GM12878 (cell line): ENCODE measurements around the gene ACTG1. TPM values are rescaled to one million over a fixed set of nuclear protein-coding genes. Genes with fewer than 3 reads are reported as not detected.

ENCODE experiments used
- ATAC-seq: fragments of 200-7000 bp; cut with Tn5 transposase; 3 replicates; pipeline ENCODE4 v1.9.1; 2020; ENCODE audit warnings: mild to moderate bottlenecking, moderate library complexity
- Bru-seq: library from RNA; stranded (reverse); fragments of 400-500 nt; gene quantifications from one replicate; lab custom pipeline; 2021; lab: Mats Ljungman, UMichigan
- BruChase-seq, 2 experiments: library from RNA; stranded (reverse); fragments of 400-500 nt; gene quantifications; one replicate each; lab custom pipeline; 2021; lab: Mats Ljungman, UMichigan
- BruUV-seq: library from RNA; stranded (reverse); fragments of 400-500 nt; replicated peaks from 2 replicates; lab custom pipeline; 2021; lab: Mats Ljungman, UMichigan
- CTCF ChIA-PET: fragments of 300-600 bp; sonication (Branson Sonifier 250); formaldehyde crosslinking; extraction: SDS; loops from one replicate; lab custom pipeline; 2021; ENCODE audit warnings: inconsistent platforms; lab: Yijun Ruan, JAX
- POLR2A ChIA-PET: fragments of 350-600 bp; formaldehyde crosslinking; extraction: SDS; loops from one replicate; lab custom pipeline; 2021; ENCODE audit warnings: inconsistent platforms; lab: Charles Lee
- RAD21 ChIA-PET: fragments of 300-600 bp; sonication (Branson Sonifier 250); formaldehyde crosslinking; loops from one replicate; lab custom pipeline; 2023; ENCODE audit warnings: antibody characterized with exemption; ENCODE audit not compliant: unreplicated experiment; lab: Charles Lee
- SMC1A ChIA-PET: fragments of 300-600 bp; sonication (Branson Sonifier 250); formaldehyde crosslinking; loops from one replicate; lab custom pipeline; 2023; ENCODE audit not compliant: unreplicated experiment, uncharacterized antibody; lab: Charles Lee
- DNase-seq: peaks from one replicate; pipeline ENCODE4 v3.0.0-alpha.2; 2011; ENCODE audit warnings: low read depth, low spot score
- FAIRE-seq: peaks from 3 replicates; lab custom pipeline; 2011; peaks lifted over from hg19 to GRCh38; lab: Jason Lieb, UNC
- H2AFZ ChIP-seq: 2 replicates; pipeline ENCODE4 v1.6.0; 2011; ENCODE audit warnings: low read depth, low read length, control low read depth; ENCODE audit not compliant: control insufficient read depth
- H3K27ac ChIP-seq: 2 replicates; pipeline ENCODE4 v1.5.1; 2011; ENCODE audit warnings: control low read depth; ENCODE audit not compliant: control insufficient read depth, insufficient read depth
- H3K27me3 ChIP-seq, 2 experiments: replicated peaks in 1 of 2; 2 replicates each; pipeline versions ENCODE4 v1.6.0 to v1.6.1; 2011; ENCODE audit warnings: low read length in 1 of 2; ENCODE audit not compliant: control insufficient read depth in 2 of 2, insufficient read depth in 2 of 2
- H3K36me3 ChIP-seq, 2 experiments: 2 replicates each; pipeline ENCODE4 v1.5.1; 2011; ENCODE audit warnings: low read length in 1 of 2; ENCODE audit not compliant: control insufficient read depth in 2 of 2, insufficient read depth in 2 of 2
- H3K4me1 ChIP-seq: 2 replicates; pipeline ENCODE4 v1.6.1; 2011; ENCODE audit warnings: mild to moderate bottlenecking, low read length, moderate library complexity, mixed read lengths; ENCODE audit not compliant: control insufficient read depth, insufficient read depth
- H3K4me2 ChIP-seq: 2 replicates; pipeline ENCODE4 v1.6.0; 2011; ENCODE audit warnings: control low read depth; ENCODE audit not compliant: control insufficient read depth, insufficient read depth
- H3K4me3 ChIP-seq: fragments of 200-600 bp; sonication (generic); 2 replicates; pipeline ENCODE4 v1.5.1; 2016
- H3K79me2 ChIP-seq: 2 replicates; pipeline ENCODE4 v1.6.0; 2011; ENCODE audit warnings: low read length; ENCODE audit not compliant: control insufficient read depth, insufficient read depth
- H3K9ac ChIP-seq: 2 replicates; pipeline ENCODE4 v1.8.0; 2011; ENCODE audit warnings: low read length, control low read depth, mixed read lengths; ENCODE audit not compliant: control insufficient read depth, insufficient read depth
- H3K9me3 ChIP-seq: replicated peaks from 3 replicates; pipeline ENCODE4 v1.5.1; 2011; ENCODE audit warnings: mild to moderate bottlenecking, low read length; ENCODE audit not compliant: control insufficient read depth, insufficient read depth
- H4K20me1 ChIP-seq: 2 replicates; pipeline ENCODE4 v1.6.0; 2011; ENCODE audit not compliant: control insufficient read depth, insufficient read depth
- EZH2 ChIP-seq: IDR thresholded peaks from 2 replicates; pipeline ENCODE4 v1.6.1; 2012; ENCODE audit warnings: low read depth, mild to moderate bottlenecking, control low read depth, inconsistent platforms, low read length, borderline replicate concordance; ENCODE audit not compliant: control insufficient read depth
- FOS ChIP-seq: IDR thresholded peaks from 3 replicates; pipeline ENCODE4 v1.6.1; 2011; ENCODE audit warnings: borderline replicate concordance; ENCODE audit not compliant: insufficient read length; ENCODE audit errors: extremely low read depth
- IKZF1 ChIP-seq: fragments of 450-650 bp; conservative IDR thresholded peaks from 2 replicates; pipeline ENCODE4 v1.6.1; 2017; ENCODE audit warnings: antibody characterized with exemption, mild to moderate bottlenecking
- KLF5 ChIP-seq: fragments of 450-650 bp; IDR thresholded peaks from 2 replicates; pipeline ENCODE4 v1.6.1; 2014; ENCODE audit warnings: mild to moderate bottlenecking; ENCODE audit not compliant: partially characterized antibody
- MYB ChIP-seq: fragments of 150-350 bp; IDR thresholded peaks from 2 replicates; pipeline ENCODE4 v1.6.1; 2014; ENCODE audit warnings: mild to moderate bottlenecking, low read depth, low read length, borderline replicate concordance
- NFYA ChIP-seq: IDR thresholded peaks from 2 replicates; pipeline ENCODE4 v1.6.1; 2011; ENCODE audit warnings: low read depth, mild to moderate bottlenecking, low read length, improper control_type of control experiment, borderline replicate concordance
- USF2 ChIP-seq: IDR thresholded peaks from 2 replicates; pipeline ENCODE4 v1.6.1; 2011; ENCODE audit warnings: low read depth, low read length, improper control_type of control experiment, borderline replicate concordance
- ZBTB33 ChIP-seq: fragments of 450-650 bp; IDR thresholded peaks from 2 replicates; pipeline ENCODE4 v1.6.1; 2017; ENCODE audit warnings: mild to moderate bottlenecking
- WGBS: methylation state at CpG from one replicate; pipeline ENCODE4 v1.1.6; 2016; ENCODE audit warnings: low lambda C conversion rate; ENCODE audit not compliant: insufficient replicate concordance, insufficient coverage; ENCODE audit errors: missing lambda C conversion rate; 5-methylcytosine and 5-hydroxymethylcytosine counted together
- in situ Hi-C: fragments of 300-500 bp; cut with MboI; formaldehyde crosslinking; loops from 9 replicates; pipeline ENCODE4 v1.14.3; 2018; ENCODE audit warnings: mixed read lengths
- intact Hi-C: fragments of 100-400 bp; cut with micrococcal nuclease; formaldehyde crosslinking; loops from one replicate; pipeline ENCODE4 v1.14.2; 2022; ENCODE audit not compliant: unreplicated experiment
- long read RNA-seq, 2 experiments: library from polyadenylated mRNA; unstranded; transcript quantifications; one replicate each; pipeline ENCODE4 v2.0.0, GENCODE V29; 2019 to 2020
- polyA minus RNA-seq, 3 experiments: library from RNA; depleted of rRNA, polyadenylated mRNA; stranded (reverse); fragments of >200 nt; gene quantifications; 2 replicates each; pipeline ENCODE4 v1.2.3, GENCODE V29; 2011
- polyA plus RNA-seq, 11 experiments: library from polyadenylated mRNA; depleted of rRNA in 4 of 11; unstranded in 6 of 11; stranded (reverse) in 5 of 11; fragments of >200 nt; fragmentation: Nextera tagmentation in 4 of 11; fragmentation: Illumina TruSeq in 1 of 11; extraction: Ambion mirVana in 4 of 11; extraction: Trizol in 1 of 11; gene quantifications; 1 replicate in 1 of 11; 2 replicates in 10 of 11; pipeline versions ENCODE4 v1.2.1 to v1.2.3, GENCODE V29; 2011 to 2016; ENCODE audit warnings: inconsistent platforms in 2 of 11, missing spikeins in 2 of 11, low read depth in 1 of 11
- total RNA-seq, 4 experiments: library from RNA; depleted of rRNA in 3 of 4; stranded (reverse); fragments of >200 nt in 3 of 4; fragmentation: Illumina TruSeq in 1 of 4; extraction: Trizol in 1 of 4; gene quantifications; 2 replicates each; pipeline versions ENCODE4 v1.2.1 to v1.2.3, GENCODE V29; 2013 to 2021
- TF ChIP-seq, protein P1 (sequence below): fragments of 450-650 bp; IDR thresholded peaks from 2 replicates; pipeline ENCODE4 v1.6.1; 2017; ENCODE audit warnings: mild to moderate bottlenecking, low read depth, inconsistent platforms; ENCODE audit not compliant: poor library complexity, severe bottlenecking

Gene ACTG1
- 961 and 1,180 TPM in 2 replicates for total RNA-seq (2013; cell fraction: nucleolus; rRNA removed)
- total RNA-seq (2014; rRNA removed), result 5,146 and 5,299 TPM in 2 replicates
- total RNA-seq (2014; rRNA removed; fragmentation: Illumina TruSeq; extraction: Trizol), result 2,069 and 2,477 TPM in 2 replicates
- 5,806 and 6,105 TPM in 2 replicates for total RNA-seq (2021)
- polyA plus RNA-seq (2011; ENCODE audit: low read depth), result 2,827 TPM
- polyA plus RNA-seq (2011; rRNA removed), result 466 and 810 TPM in 2 replicates
- 2,470 and 3,258 TPM in 2 replicates for polyA plus RNA-seq (2011; cell fraction: cytosol; rRNA removed)
- 3,407 and 5,928 TPM in 2 replicates for polyA plus RNA-seq (2011; cell fraction: nucleus; rRNA removed)
- polyA plus RNA-seq (2012), result 4,353 and 5,466 TPM in 2 replicates
- 1,415 and 2,801 TPM in 2 replicates for polyA plus RNA-seq (2014; fragmentation: Illumina TruSeq; extraction: Trizol)
- polyA plus RNA-seq (2014; fragmentation: Nextera tagmentation; extraction: Ambion mirVana), result 1,000 to 10,000 TPM in 1 of 2 experiments, 100 to 1,000 TPM in 1; 969 to 1,906 TPM
- 4,499 and 5,417 TPM in 2 replicates for polyA plus RNA-seq (2014; rRNA removed)
- polyA plus RNA-seq (2016; fragmentation: Nextera tagmentation; extraction: Ambion mirVana), result 1,000 to 10,000 TPM; 4,621 to 4,893 TPM
- polyA minus RNA-seq (2011; rRNA and poly(A)+ RNA removed), result 709 and 994 TPM in 2 replicates
- polyA minus RNA-seq (2011; cell fraction: cytosol; rRNA and poly(A)+ RNA removed), result 871 and 986 TPM in 2 replicates
- 602 and 1,073 TPM in 2 replicates for polyA minus RNA-seq (2011; cell fraction: nucleus; rRNA and poly(A)+ RNA removed)
- Bru-seq, nascent RNA, result percentile 100 among the genes with signal in this experiment
- percentile 100 among the genes with signal in this experiment for BruChase-seq, experiment 1, labeled RNA remaining after a 6-hour chase
- percentile 100 among the genes with signal in this experiment for BruChase-seq, experiment 2, labeled RNA remaining after a 2-hour chase
- long read RNA-seq, experiment 1, transcript ACTG1-206 (6 exons, 1,919 nt), result major isoform, 5,269 of 5,871 reads
- long read RNA-seq, experiment 1, transcript ACTG1-207 (3 exons, 1,678 nt), result minor isoform, 41 of 5,871 reads
- long read RNA-seq, experiment 1, transcript ACTG1-212 (4 exons, 1,698 nt), result minor isoform, 33 of 5,871 reads
- long read RNA-seq, experiment 1, transcript ACTG1-210 (5 exons, 2,256 nt), result minor isoform, 373 of 5,871 reads
- long read RNA-seq, experiment 1, partial matches to known transcripts, result 21 of 5,871 reads
- long read RNA-seq, experiment 1, other reads (novel, unspliced or antisense), result 90 of 5,871 reads
- long read RNA-seq, experiment 2, transcript ACTG1-212 (4 exons, 1,698 nt), result minor isoform, 159 of 7,804 reads
- long read RNA-seq, experiment 2, transcript ACTG1-206 (6 exons, 1,919 nt), result major isoform, 6,662 of 7,804 reads
- long read RNA-seq, experiment 2, transcript ACTG1-210 (5 exons, 2,256 nt), result minor isoform, 358 of 7,804 reads
- long read RNA-seq, experiment 2, transcript ACTG1-207 (3 exons, 1,678 nt), result minor isoform, 209 of 7,804 reads
- long read RNA-seq, experiment 2, partial matches to known transcripts, result 113 of 7,804 reads
- long read RNA-seq, experiment 2, other reads (novel, unspliced or antisense), result 138 of 7,804 reads

GRCh38 chr17:81512562-81513371, at the start of gene ACTG1:
Gene ACTG1, minus strand, starts transcription at chr17:81512799. Its CDS starts 445 bp downstream, at chr17:81512354.
- in situ Hi-C loops, result no loop called here
- Histone ChIP-seq H2AFZ (no peak within 1 kb of the TSS), H3K9ac (peak within 1 kb of the TSS; percentile 87), H3K79me2 (peaks cover 83% of the 10 kb centered on the region), H3K4me1 (peaks cover 12% of the 10 kb centered on the region), H3K27ac (peak within 1 kb of the TSS; percentile 100), H3K27me3 (no peaks in the 10 kb centered on the region), H3K4me2 (peak within 1 kb of the TSS; percentile 95), H3K4me3 (peak within 1 kb of the TSS; percentile 95), H3K9me3 (no peaks in the 10 kb centered on the region; the same call in 2 of the 3 replicates), H3K36me3 (peaks cover 18 to 29% of the 10 kb centered on the region in 2 experiments), H4K20me1 (peaks cover 11% of the 10 kb centered on the region)
- DNase-seq (no peak), ATAC-seq (peak; percentile 25), FAIRE-seq (no peak)
- SMC1A ChIA-PET, result no interaction called here
- CTCF ChIA-PET, result interaction anchor here (0.9 kb wide), 1 partner anchor 10 kb away, joined by 3 read pairs; no protein-coding TSS in a partner anchor
- RAD21 ChIA-PET, result interaction anchor here (0.6 to 1.0 kb wide), 3 partner anchors 39 to 85 kb away, joined by 3 to 4 read pairs (median 4); partner anchors contain the start of gene FAAP100
- intact Hi-C loops, result loop anchor here (10.0 kb wide), 1 partner anchor 258 kb away; no protein-coding TSS in a partner anchor
- 1% methylated on average over 66 of the region's 111 CpGs for WGBS
- POLR2A ChIA-PET, result interaction anchor here (0.6 to 2.1 kb wide), 3 partner anchors 40 to 729 kb away, joined by 3 to 7 read pairs (median 6); partner anchors contain the start of gene FAAP100
- BruUV-seq, result no TSS peak
- TF ChIP-seq FOS (no peak), USF2 (peak; percentile 51), EZH2 (no peak), MYB (no peak), NFYA (no peak), KLF5 (no peak), ZBTB33 (no peak), IKZF1 (peak; percentile 22; the same call in 1 of the 2 replicates)
- TF ChIP-seq, protein P1, sequence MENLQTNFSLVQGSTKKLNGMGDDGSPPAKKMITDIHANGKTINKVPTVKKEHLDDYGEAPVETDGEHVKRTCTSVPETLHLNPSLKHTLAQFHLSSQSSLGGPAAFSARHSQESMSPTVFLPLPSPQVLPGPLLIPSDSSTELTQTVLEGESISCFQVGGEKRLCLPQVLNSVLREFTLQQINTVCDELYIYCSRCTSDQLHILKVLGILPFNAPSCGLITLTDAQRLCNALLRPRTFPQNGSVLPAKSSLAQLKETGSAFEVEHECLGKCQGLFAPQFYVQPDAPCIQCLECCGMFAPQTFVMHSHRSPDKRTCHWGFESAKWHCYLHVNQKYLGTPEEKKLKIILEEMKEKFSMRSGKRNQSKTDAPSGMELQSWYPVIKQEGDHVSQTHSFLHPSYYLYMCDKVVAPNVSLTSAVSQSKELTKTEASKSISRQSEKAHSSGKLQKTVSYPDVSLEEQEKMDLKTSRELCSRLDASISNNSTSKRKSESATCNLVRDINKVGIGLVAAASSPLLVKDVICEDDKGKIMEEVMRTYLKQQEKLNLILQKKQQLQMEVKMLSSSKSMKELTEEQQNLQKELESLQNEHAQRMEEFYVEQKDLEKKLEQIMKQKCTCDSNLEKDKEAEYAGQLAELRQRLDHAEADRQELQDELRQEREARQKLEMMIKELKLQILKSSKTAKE, result no peak
